Inflammatory macrophage treated with lipopolysaccharide for 4 hours (primary cell): ENCODE measurements around the gene ZNF598.
"Not testable (repeated sequence)": the region's sequence is repeated elsewhere in the genome, so short reads cannot be mapped to it uniquely, and the experiment has no call there.

Experiments used
- DNase-seq: peaks from one replicate; pipeline ENCODE4 v3.0.0-alpha.2; 2020

ZNF598 gene

GRCh38 chr16:1974157-1975070 is 35.2 kb downstream of the ZNF598 start:
- DNase-seq: no peak

- DNase-seq: no peak
Observed at GRCh38 chr16:1973461-1974156, 36.0 kb downstream of the ZNF598 start.

GRCh38 chr16:1972490-1972877 is 37.1 kb downstream of the ZNF598 start:
- peak; percentile 16 for DNase-seq

- DNase-seq: peak; percentile 92
Observed at GRCh38 chr16:1971796-1972489, 37.7 kb downstream of the ZNF598 start, which contains the start of gene TBL3. Gene TBL3 (plus strand): TSS chr16:1972053. CDS start chr16:1972165, 112 bp downstream.

- DNase-seq: no peak
Observed at GRCh38 chr16:1968146-1968953, 41.3 kb downstream of the ZNF598 start.

GRCh38 chr16:1966460-1966859 is 43.2 kb downstream of the ZNF598 start, which contains the start of gene RNF151:
Gene RNF151 (plus strand): TSS chr16:1966856. CDS start chr16:1966882, 26 bp downstream.
- DNase-seq: no peak

GRCh38 chr16:1965396-1966001 is 44.1 kb downstream of the ZNF598 start:
- DNase-seq: peak; percentile 13

- DNase-seq: peak; percentile 100
Observed at GRCh38 chr16:1964506-1965395, 44.9 kb downstream of the ZNF598 start, which contains the start of gene RPS2. Gene RPS2 (minus strand): TSS chr16:1964826. CDS start chr16:1964625, 201 bp downstream.

- peak; percentile 56 for DNase-seq
Observed at GRCh38 chr16:1963806-1964505, 45.7 kb downstream of the ZNF598 start.

- DNase-seq: not testable (repeated sequence)
Observed at GRCh38 chr16:1962161-1963153, 47.2 kb downstream of the ZNF598 start.

GRCh38 chr16:1961651-1962067 is 48.0 kb downstream of the ZNF598 start:
- no peak for DNase-seq

GRCh38 chr16:1960665-1961630 is 48.7 kb downstream of the ZNF598 start:
- DNase-seq: no peak

GRCh38 chr16:1959269-1960039 is 50.2 kb downstream of the ZNF598 start, which contains the start of gene NDUFB10:
Gene NDUFB10 (plus strand): TSS chr16:1959538. CDS start chr16:1959625, 87 bp downstream.
- peak; percentile 94 for DNase-seq

- no peak for DNase-seq
Observed at GRCh38 chr16:1958715-1959268, 50.8 kb downstream of the ZNF598 start.

- not testable (repeated sequence) for DNase-seq
Observed at GRCh38 chr16:1958143-1958491, 51.5 kb downstream of the ZNF598 start.
